Measurements from ENCODE around the gene GPC5.

DNA sequence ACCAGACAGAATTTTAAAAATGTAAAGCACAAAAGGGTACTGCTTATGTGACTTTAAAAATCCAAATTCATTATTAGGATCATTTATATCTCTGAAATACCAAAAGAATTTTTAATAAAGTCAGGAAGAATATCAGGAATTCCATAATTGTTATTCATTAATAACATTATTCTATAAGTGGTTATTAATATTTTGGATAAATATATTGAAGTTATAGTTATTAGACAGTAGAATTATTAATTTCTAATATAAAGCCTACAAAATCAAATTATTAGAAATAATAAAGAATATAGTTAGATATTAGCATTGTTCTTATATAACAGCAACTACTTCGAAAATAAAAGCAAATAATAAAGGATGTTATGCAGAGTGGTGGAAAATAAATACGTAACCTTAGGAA lies 105.8 kb downstream of the GPC5 start:
- TF ChIP-seq CTCF (IDR thresholded peaks at IDR 0.05) = no peak
- TF ChIP-seq POLR2A (IDR thresholded peaks at IDR 0.05) = no peak
